Prostate gland (tissue), 2 donors: Measurements from ENCODE around the gene SPTBN1. TPM values are rescaled to one million over a fixed set of nuclear protein-coding genes. Genes with fewer than 3 reads are reported as not detected.

ENCODE experiments used
- DNase-seq: peaks from one replicate; pipeline ENCODE4 v3.0.0-alpha.2; 2019; ENCODE audit warnings: low spot score
- H3K27ac ChIP-seq, 2 donors: fragments of 200-600 bp; sonication (generic); 2 replicates each; pipeline ENCODE4 v1.5.1; 2017 to 2019
- H3K27me3 ChIP-seq: fragments of 200-600 bp; sonication (generic); replicated peaks from 2 replicates; pipeline ENCODE4 v1.5.1; 2019; ENCODE audit not compliant: insufficient read depth
- H3K36me3 ChIP-seq, 2 donors: fragments of 200-600 bp; sonication (generic); 1 replicate in 1 of 2; 2 replicates in 1 of 2; pipeline versions ENCODE4 v1.5.1 to v1.8.1; 2017 to 2019
- H3K4me1 ChIP-seq: fragments of 200-600 bp; sonication (generic); replicated peaks from 2 replicates; pipeline ENCODE4 v1.5.1; 2019
- H3K4me3 ChIP-seq, 2 donors: fragments of 200-600 bp; sonication (generic); 2 replicates each; pipeline ENCODE4 v1.5.1; 2017 to 2019
- H3K9me3 ChIP-seq: fragments of 200-600 bp; sonication (generic); 2 replicates; pipeline ENCODE4 v1.5.1; 2017
- CTCF ChIP-seq, 4 experiments: fragments of 200-600 bp in 2 of 4; fragments of 450-650 bp in 2 of 4; sonication (generic) in 2 of 4; IDR thresholded peaks; 1 replicate in 3 of 4; 2 replicates in 1 of 4; pipeline ENCODE4 v1.5.1; 2016 to 2019; ENCODE audit warnings: antibody characterized with exemption in 4 of 4, mild to moderate bottlenecking in 2 of 4, moderate library complexity in 2 of 4
- POLR2A ChIP-seq: fragments of 450-650 bp; IDR thresholded peaks from one replicate; pipeline ENCODE4 v1.6.1; 2016; ENCODE audit warnings: antibody characterized with exemption, mild to moderate bottlenecking
- POLR2AphosphoS5 ChIP-seq: sonication (generic); formaldehyde crosslinking; IDR thresholded peaks from one replicate; pipeline ENCODE4 v1.6.1; 2017; ENCODE audit warnings: antibody characterized with exemption
- WGBS: methylation state at CpG from one replicate; pipeline ENCODE4 v1.1.5; 2018; 5-methylcytosine and 5-hydroxymethylcytosine counted together
- intact Hi-C: fragments of 100-400 bp; cut with DNase I; formaldehyde crosslinking; loops from one replicate; pipeline ENCODE4 v1.14.2; 2022
- total RNA-seq, 2 donors: library from RNA; depleted of rRNA; stranded (reverse); fragments of >200 nt; gene quantifications; one replicate each; pipeline ENCODE4 v1.1.0, GENCODE V29; 2016

Gene SPTBN1
- total RNA-seq, 2 donors from 2014 or later: 146 to 348 TPM

- intact Hi-C loops: no loop called here
- Histone ChIP-seq H3K4me3 (no peak overlapping the region), H3K9me3 (no peaks in the 10 kb centered on the region), H3K4me1 (no peaks in the 10 kb centered on the region), H3K27ac (no peak overlapping the region), H3K27me3 (no peaks in the 10 kb centered on the region), H3K36me3 (no peaks in the 10 kb centered on the region)
- WGBS: 29% methylated on average over 2 of the region's 2 CpGs
- TF ChIP-seq POLR2AphosphoS5 (no peak), POLR2A (no peak), CTCF (IDR thresholded peaks at IDR 0.05) (no peak)
- DNase-seq: no peak
These were observed 20.7 kb downstream of the SPTBN1 start for GRCh38 chr2:54476852-54477251.

GRCh38 chr2:54477896-54478295, 21.8 kb downstream of the SPTBN1 start:
- Histone ChIP-seq H3K36me3 (no peaks in the 10 kb centered on the region), H3K4me3 (no peak overlapping the region), H3K4me1 (no peaks in the 10 kb centered on the region), H3K27ac (no peak overlapping the region), H3K9me3 (no peaks in the 10 kb centered on the region), H3K27me3 (no peaks in the 10 kb centered on the region)
- intact Hi-C loops: no loop called here
- WGBS: 92% methylated on average over 4 of the region's 4 CpGs
- no peak for DNase-seq
- TF ChIP-seq POLR2AphosphoS5 (no peak), POLR2A (no peak), CTCF (IDR thresholded peaks at IDR 0.05) (no peak)

- intact Hi-C loops: no loop called here
- no peaks in the 10 kb centered on the region for H3K27me3 ChIP-seq
- TF ChIP-seq CTCF (IDR thresholded peaks at IDR 0.05) (no peak), POLR2A (no peak), POLR2AphosphoS5 (no peak)
- no peaks in the 10 kb centered on the region for H3K9me3 ChIP-seq
- no peak overlapping the region for H3K27ac ChIP-seq
- no peaks in the 10 kb centered on the region for H3K36me3 ChIP-seq
- H3K4me3 ChIP-seq: no peak overlapping the region
- H3K4me1 ChIP-seq: no peaks in the 10 kb centered on the region
- no peak for DNase-seq
- WGBS: 91% methylated on average over 1 of the region's 1 CpG
These were observed 22.8 kb downstream of the SPTBN1 start for GRCh38 chr2:54478899-54479298.

GRCh38 chr2:54479424-54479823, 23.3 kb downstream of the SPTBN1 start:
- no peak for DNase-seq
- H3K27me3 ChIP-seq: no peaks in the 10 kb centered on the region
- TF ChIP-seq POLR2A (no peak), POLR2AphosphoS5 (no peak), CTCF (IDR thresholded peaks at IDR 0.05) (no peak)
- H3K36me3 ChIP-seq: no peaks in the 10 kb centered on the region
- no peaks in the 10 kb centered on the region for H3K9me3 ChIP-seq
- H3K4me1 ChIP-seq: no peaks in the 10 kb centered on the region
- H3K4me3 ChIP-seq: no peak overlapping the region
- WGBS: 84% methylated on average over 2 of the region's 2 CpGs
- no peak overlapping the region for H3K27ac ChIP-seq
- intact Hi-C loops: no loop called here

GRCh38 chr2:54480025-54480424, 23.9 kb downstream of the SPTBN1 start:
- no peak for DNase-seq
- H3K27ac ChIP-seq: no peak overlapping the region
- no peaks in the 10 kb centered on the region for H3K27me3 ChIP-seq
- intact Hi-C loops: no loop called here
- no peaks in the 10 kb centered on the region for H3K9me3 ChIP-seq
- TF ChIP-seq POLR2AphosphoS5 (no peak), POLR2A (no peak), CTCF (IDR thresholded peaks at IDR 0.05) (no peak)
- WGBS: 90% methylated on average over 2 of the region's 2 CpGs
- H3K4me3 ChIP-seq: no peak overlapping the region
- H3K4me1 ChIP-seq: no peaks in the 10 kb centered on the region
- H3K36me3 ChIP-seq: no peaks in the 10 kb centered on the region
